ENCODE measurements around the gene SPO11. TPM values are rescaled to one million over a fixed set of nuclear protein-coding genes. Genes with fewer than 3 reads are reported as not detected.

The SPO11 gene
- polyA plus RNA-seq, 1 donor from 2014 or later = not detected

DNA sequence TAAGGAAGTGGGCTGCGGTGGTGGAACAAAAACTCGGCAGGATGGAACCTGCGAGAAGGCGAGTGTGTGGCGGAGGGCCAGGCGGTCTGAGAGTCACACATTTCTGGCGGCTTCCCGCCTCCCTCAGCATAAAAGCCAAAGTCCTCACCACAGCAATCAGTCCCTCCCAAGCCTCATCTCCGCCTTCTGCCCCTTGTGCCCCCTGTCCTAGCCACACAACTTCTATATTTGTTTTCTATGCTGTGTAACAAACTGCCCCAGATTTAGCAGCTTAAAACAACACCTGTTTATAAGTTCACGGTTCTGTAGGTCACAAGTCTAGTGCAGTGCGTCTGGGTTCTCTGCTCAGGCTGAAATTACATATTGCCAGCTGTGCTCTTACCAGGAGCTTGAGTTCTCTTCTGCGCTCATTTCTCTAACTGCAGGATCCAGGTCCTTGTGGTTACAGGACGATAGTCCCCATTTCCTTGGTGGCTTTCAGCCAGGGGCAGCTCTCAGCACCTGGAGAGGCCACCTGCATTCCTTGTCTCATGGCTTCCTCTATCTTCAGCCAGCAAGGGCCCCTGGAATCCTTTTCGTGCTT is 11.7 kb upstream of the SPO11 start:
- Mint-ChIP-seq H3K4me1 (peaks cover 0 to 2% (median 1%) of the 10 kb centered on the region in 3 donors), H3K27me3 (peaks cover 36% of the 10 kb centered on the region), H3K9me3 (no peaks in the 10 kb centered on the region), H3K4me3 (no peak overlapping the region), H3K36me3 (peaks cover 2% of the 10 kb centered on the region), H3K27ac (no peak overlapping the region)

- Mint-ChIP-seq H3K36me3 (peaks cover 2% of the 10 kb centered on the region), H3K27me3 (peaks cover 42% of the 10 kb centered on the region), H3K27ac (no peak overlapping the region), H3K9me3 (no peaks in the 10 kb centered on the region), H3K4me3 (no peak overlapping the region), H3K4me1 (peaks cover 0 to 2% (median 1%) of the 10 kb centered on the region in 3 donors)
Measured at GRCh38 chr20:57319584-57319983, 10.0 kb upstream of the SPO11 start.

DNA sequence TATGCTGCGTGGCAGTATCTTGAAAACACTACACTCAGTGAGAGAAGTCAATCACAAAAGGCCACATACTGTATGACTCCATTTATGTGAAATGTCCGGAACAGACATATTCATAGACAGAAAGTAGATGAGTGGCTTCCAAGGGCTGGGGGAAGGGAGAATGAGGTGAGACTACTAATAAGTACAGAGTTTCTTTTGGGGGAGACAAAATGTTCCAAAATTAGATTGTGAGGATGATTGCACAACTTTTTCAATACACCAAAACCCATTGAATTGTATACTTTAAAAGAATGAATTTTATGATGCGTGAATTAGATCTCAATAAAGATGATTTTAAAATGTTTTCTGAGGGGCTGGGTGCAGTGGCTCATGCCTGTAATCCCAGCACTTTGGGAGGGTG is 9.2 kb upstream of the SPO11 start:
- H3K4me3 Mint-ChIP-seq = no peak overlapping the region

DNA sequence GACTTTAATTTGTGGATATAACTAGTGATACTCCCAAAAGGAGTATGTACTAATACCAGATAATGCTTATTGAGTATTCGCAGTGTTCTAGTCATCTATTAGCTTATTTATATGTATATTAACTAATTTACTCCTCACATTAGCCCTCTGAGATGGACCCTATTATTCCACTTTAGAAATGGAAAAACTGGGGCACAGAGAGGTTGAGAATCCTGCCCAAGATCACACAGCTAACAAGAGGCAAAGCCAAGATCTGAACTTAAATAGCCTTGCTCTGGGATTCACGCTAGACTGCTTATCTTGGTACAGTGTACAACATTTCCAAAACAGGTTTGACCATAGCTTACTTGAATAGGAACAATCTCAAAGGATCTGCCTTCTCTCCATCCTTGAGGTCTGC is 8.5 kb upstream of the SPO11 start:
- Mint-ChIP-seq H3K4me1 (peaks cover 0 to 1% (median 0%) of the 10 kb centered on the region in 3 donors), H3K27ac (no peak overlapping the region), H3K9me3 (no peaks in the 10 kb centered on the region), H3K4me3 (no peak overlapping the region), H3K36me3 (peaks cover 2% of the 10 kb centered on the region), H3K27me3 (peaks cover 39% of the 10 kb centered on the region)

More for the DNA sequence above, 9.2 kb upstream of the SPO11 start:
- H3K36me3 Mint-ChIP-seq = peaks cover 2% of the 10 kb centered on the region
- H3K27me3 Mint-ChIP-seq = peaks cover 43% of the 10 kb centered on the region
- peaks cover 0 to 2% (median 1%) of the 10 kb centered on the region in 3 donors for H3K4me1 Mint-ChIP-seq
- H3K9me3 Mint-ChIP-seq = no peaks in the 10 kb centered on the region
- no peak overlapping the region for H3K27ac Mint-ChIP-seq

GRCh38 chr20:57322476-57322875 is 7.1 kb upstream of the SPO11 start:
- H3K4me3 Mint-ChIP-seq = no peak overlapping the region
- H3K36me3 Mint-ChIP-seq = peaks cover 2% of the 10 kb centered on the region
- no peak overlapping the region for H3K27ac Mint-ChIP-seq

DNA sequence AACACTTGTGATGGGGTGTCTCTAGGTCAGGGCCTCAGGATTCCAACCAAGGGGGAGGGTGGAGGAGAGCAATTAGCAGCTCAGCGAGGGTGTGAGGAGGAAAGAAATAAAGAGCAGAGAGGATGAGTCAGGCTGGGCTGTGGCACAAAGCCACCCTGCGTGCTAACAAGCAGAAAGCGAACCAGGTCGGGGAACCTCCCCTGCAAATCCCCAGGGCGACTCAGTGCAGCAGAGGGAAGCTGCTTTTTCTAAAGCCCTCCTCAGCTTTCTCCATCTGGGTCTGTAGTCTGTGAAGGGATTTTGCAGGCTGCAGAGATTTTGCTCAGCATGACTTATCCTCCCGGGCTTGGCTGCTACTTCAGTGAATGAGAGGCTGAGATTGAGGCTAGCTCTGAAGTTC is 6.6 kb upstream of the SPO11 start:
- peaks cover 2% of the 10 kb centered on the region for H3K36me3 Mint-ChIP-seq
- H3K27ac Mint-ChIP-seq = no peak overlapping the region
- peaks cover 38% of the 10 kb centered on the region for H3K27me3 Mint-ChIP-seq
- H3K9me3 Mint-ChIP-seq = no peaks in the 10 kb centered on the region
- H3K4me3 Mint-ChIP-seq = no peak overlapping the region
- H3K4me1 Mint-ChIP-seq = peaks cover 0 to 1% (median 0%) of the 10 kb centered on the region in 3 donors

More at GRCh38 chr20:57322476-57322875, 7.1 kb upstream of the SPO11 start:
- H3K27me3 Mint-ChIP-seq = peaks cover 39% of the 10 kb centered on the region
- H3K9me3 Mint-ChIP-seq = no peaks in the 10 kb centered on the region
- peaks cover 0 to 1% (median 0%) of the 10 kb centered on the region in 3 donors for H3K4me1 Mint-ChIP-seq

DNA sequence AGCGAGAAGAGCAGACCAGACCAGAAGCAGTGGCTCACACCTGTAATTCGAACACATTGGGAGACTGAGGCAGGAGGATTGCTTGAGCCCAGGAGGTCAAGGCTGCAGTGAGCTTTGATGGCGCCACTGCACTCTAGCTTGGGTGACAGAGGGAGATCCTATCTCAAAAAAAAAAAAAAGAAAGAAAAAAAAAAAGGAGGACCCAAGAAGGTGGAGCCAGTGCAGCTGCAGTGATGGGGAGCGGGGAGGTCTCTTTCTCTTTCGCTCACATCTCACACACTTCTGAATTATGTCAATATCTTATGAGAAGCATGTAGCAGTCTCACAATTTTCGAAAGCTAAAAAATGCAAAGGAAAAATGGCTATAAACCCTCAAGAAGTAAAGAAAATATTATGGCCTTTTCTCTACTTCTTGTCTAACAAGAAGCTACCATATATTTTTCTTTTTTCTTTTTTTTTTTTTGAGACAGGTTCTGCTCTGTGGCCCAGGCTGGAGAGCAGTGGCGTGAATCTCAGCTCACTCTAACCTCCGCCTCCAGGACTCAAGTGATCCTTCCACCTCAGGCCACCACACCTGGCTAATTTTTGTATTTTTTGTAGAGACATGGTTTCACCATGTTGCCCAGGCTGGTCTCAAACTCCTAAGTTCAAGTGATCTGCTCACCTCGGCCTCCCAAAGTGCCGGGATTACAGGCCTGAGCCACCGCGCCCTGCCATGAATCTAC is 3.8 kb upstream of the SPO11 start:
- peaks cover 30% of the 10 kb centered on the region for H3K27me3 Mint-ChIP-seq
- H3K9me3 Mint-ChIP-seq = no peaks in the 10 kb centered on the region
- H3K4me3 Mint-ChIP-seq = no peak overlapping the region
- no peaks in the 10 kb centered on the region for H3K36me3 Mint-ChIP-seq
- no peaks in the 10 kb centered on the region for H3K4me1 Mint-ChIP-seq
- H3K27ac Mint-ChIP-seq = no peak overlapping the region

DNA sequence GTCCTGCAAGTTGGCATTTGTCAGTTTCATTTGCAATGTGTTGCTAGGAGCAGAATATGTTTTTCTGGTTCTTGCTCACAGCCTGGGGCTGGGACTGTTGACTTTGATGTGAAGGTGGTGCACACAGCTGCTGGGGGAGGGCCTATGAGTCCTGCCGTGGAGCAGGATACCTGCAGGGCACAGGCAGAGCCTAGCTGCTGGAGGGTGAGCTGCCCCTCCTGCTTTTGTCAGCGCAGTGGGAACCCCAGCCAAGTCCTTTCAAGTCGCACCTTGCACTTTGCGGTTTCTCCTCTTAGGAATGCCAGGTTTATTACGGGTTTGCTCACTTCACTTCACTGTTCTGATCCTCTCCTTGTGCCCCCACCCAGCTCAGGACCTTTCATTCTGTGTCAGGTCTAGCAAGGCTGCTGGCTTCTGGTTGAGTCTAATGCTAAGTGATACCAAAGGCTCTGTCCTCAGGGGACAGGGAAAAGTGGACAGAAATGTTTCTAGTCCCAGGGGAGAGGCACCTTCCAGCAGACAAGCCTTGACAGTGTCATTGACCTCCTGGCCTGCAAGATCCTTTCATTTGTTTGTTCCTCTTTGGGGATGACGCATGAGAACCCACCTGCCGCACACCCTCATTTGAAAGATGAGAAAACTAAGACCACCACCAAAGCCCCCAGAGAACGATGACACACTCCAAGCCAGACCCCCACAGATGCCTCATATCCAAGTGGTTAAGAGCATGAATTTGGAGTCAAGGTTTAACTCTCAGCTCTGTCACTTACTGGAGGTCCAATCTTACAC is 2.7 kb upstream of the SPO11 start:
- peaks cover 20% of the 10 kb centered on the region for H3K27me3 Mint-ChIP-seq
- H3K27ac Mint-ChIP-seq = no peak overlapping the region
- no peaks in the 10 kb centered on the region for H3K4me1 Mint-ChIP-seq

DNA sequence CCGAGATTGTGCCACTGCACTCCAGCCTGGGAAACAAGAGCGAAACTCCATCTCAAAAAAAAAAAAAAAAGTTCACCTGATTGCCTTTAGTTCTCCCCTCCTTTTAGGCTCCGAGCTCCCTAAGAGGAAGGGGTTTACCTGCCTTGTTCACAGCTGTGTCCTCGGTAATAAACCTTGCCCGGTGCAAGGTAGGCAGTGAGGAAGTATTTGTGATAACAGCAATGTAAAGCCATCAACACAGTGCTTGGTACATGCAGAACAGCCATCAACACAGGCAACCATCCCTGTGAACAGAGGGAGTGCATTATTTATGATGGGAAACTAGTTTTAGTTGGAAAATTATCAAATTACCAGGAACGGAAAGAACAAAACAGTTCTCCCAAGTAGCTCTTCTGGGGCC is 1.8 kb upstream of the SPO11 start:
- H3K4me1 Mint-ChIP-seq = no peaks in the 10 kb centered on the region
- no peak overlapping the region for H3K4me3 Mint-ChIP-seq
- H3K27me3 Mint-ChIP-seq = peaks cover 14% of the 10 kb centered on the region
- no peak overlapping the region for H3K27ac Mint-ChIP-seq
- no peaks in the 10 kb centered on the region for H3K36me3 Mint-ChIP-seq
- H3K9me3 Mint-ChIP-seq = no peaks in the 10 kb centered on the region

More for the DNA sequence above, 2.7 kb upstream of the SPO11 start:
- no peaks in the 10 kb centered on the region for H3K9me3 Mint-ChIP-seq
- H3K4me3 Mint-ChIP-seq = no peak overlapping the region
- H3K36me3 Mint-ChIP-seq = no peaks in the 10 kb centered on the region

DNA sequence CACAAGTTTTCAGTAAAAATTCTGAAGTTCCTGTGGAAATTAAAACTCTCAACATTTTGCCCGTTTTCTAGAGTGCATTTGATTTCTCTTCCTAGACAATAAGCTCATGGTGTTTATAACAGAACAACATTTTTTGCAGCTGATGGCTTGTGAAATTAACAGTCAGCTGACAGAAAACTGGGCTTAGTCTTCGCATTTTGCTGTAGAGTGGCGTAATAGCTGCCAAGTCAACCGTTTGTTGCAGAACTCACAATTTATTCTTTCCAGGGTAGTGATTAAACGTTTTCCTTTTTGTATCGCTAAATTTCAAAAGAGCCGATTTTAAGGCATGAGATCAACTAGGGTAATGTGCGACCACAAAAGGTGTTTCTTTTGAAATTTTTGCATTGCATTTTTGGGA is 1.4 kb downstream of the SPO11 start:
- Mint-ChIP-seq H3K27me3 (peaks cover 12% of the 10 kb centered on the region), H3K9me3 (no peaks in the 10 kb centered on the region)

DNA sequence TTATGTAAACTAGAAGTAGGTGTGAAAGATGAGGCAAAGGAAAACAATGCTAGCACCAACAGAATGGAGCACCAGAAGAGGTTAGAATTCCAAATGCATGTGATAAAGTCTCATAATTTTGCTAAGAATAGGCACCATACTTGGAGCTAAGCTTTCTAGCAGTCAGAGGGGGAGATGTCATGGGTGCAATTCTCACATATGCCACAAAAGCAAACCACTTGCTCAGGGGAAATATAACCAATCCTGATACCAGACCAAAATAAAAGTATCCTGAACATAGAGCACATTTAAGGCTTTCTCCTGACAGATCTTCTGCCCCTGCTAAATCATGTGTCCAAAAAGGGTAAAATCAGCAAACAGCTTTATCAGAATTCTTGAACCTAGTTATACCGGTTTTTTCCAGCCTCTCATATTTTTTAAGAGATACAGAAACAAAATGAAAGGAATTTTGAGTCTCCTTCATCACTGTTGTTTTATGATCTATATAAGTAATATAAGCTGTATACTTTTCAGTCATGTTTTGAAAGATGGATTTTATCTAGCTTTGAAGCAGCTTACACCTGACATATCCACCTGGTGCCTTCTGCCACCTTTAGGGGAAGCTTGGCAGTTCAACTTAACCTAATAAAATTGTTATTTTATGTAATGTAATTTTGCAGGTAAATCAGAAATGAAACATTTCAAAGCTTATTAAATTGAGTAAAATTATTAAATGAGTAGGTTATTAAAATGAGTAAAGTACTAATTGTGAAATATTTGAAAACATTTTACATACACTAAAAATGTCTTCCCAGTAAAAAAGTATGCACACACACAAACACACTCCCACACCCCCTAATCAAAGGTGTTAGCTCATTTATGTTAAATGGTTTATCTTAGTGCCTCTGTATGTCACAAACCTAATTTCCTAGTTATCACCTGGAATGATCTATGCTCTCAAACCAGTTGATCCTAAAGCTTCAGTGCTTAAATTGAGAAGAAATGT is 2.8 kb downstream of the SPO11 start:
- Mint-ChIP-seq H3K9me3 (peaks cover 0 to 2% (median 0%) of the 10 kb centered on the region in 3 donors), H3K4me3 (no peak overlapping the region), H3K4me1 (no peaks in the 10 kb centered on the region), H3K27me3 (peaks cover 14% of the 10 kb centered on the region), H3K36me3 (no peaks in the 10 kb centered on the region), H3K27ac (no peak overlapping the region)

More for the DNA sequence above, 1.4 kb downstream of the SPO11 start:
- Mint-ChIP-seq H3K27ac (no peak overlapping the region), H3K4me1 (no peaks in the 10 kb centered on the region), H3K36me3 (no peaks in the 10 kb centered on the region), H3K4me3 (no peak overlapping the region)

DNA sequence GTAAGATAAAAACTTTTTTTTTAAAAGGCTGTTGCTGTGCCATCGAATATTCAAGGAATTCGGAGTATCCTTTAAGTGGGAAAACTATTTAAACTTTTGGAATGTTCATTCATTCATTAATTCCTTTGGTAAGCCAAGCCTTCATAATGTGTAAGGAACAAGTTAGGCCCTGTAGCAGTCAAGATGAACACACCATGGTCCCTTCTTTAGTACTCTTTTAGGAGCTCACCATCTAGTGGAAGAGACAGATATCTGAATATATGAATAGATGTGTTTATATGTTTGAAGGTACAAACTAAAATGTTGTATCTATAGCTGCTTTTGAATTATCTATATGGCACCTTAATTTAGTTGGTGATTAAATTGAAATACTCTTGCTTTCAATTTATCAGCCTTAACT is 5.8 kb downstream of the SPO11 start:
- no peaks in the 10 kb centered on the region for H3K4me1 Mint-ChIP-seq

GRCh38 chr20:57341663-57342062 is 12.1 kb downstream of the SPO11 start:
- Mint-ChIP-seq H3K36me3 (no peaks in the 10 kb centered on the region), H3K4me1 (no peaks in the 10 kb centered on the region), H3K27ac (no peak overlapping the region), H3K9me3 (no peaks in the 10 kb centered on the region), H3K4me3 (no peak overlapping the region), H3K27me3 (peaks cover 5% of the 10 kb centered on the region)

More for the DNA sequence above, 5.8 kb downstream of the SPO11 start:
- Mint-ChIP-seq H3K9me3 (peaks cover 0 to 2% (median 0%) of the 10 kb centered on the region in 3 donors), H3K4me3 (no peak overlapping the region), H3K36me3 (no peaks in the 10 kb centered on the region), H3K27me3 (peaks cover 14% of the 10 kb centered on the region), H3K27ac (no peak overlapping the region)

- H3K27me3 Mint-ChIP-seq = peaks cover 8% of the 10 kb centered on the region
- no peaks in the 10 kb centered on the region for H3K9me3 Mint-ChIP-seq
- no peak overlapping the region for H3K27ac Mint-ChIP-seq
- no peaks in the 10 kb centered on the region for H3K36me3 Mint-ChIP-seq
- no peak overlapping the region for H3K4me3 Mint-ChIP-seq
- peaks cover 0 to 2% (median 1%) of the 10 kb centered on the region in 3 donors for H3K4me1 Mint-ChIP-seq
Measured at GRCh38 chr20:57342829-57343228, 13.2 kb downstream of the SPO11 start.

Measured in IgD-negative memory B cell (primary cell).